ENCODE data around the gene TTC7B.

DNA sequence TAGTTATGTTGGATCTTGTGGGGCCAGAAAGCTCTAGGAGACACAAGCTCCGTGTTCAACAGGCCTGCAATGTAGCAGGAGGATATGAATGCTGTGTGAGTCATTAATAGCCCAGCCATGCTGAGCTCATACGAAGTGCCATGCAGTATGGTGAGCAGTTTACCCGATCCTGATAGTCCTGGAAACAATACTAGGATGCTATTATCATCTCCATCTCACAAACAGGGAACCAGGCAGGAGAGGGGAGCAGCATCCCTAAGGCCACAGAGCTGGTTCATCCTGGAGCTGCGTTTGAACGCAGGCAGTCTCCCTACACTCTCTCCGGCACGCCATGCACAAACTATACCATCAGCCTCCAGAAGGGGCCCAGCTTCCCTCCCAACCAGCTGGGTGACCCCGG is 20.5 kb downstream of the TTC7B start:
- peak; percentile 79 for TF ChIP-seq GATA2 (IDR thresholded peaks at IDR 0.05; ENCODE audit: low read depth, low read length)
- TF ChIP-seq GATA3 (IDR thresholded peaks at IDR 0.05; ENCODE audit: low read depth, low read length), result no peak
